Lower leg skin (tissue), 3 donors: Measurements from ENCODE around the gene SLC17A2.

ENCODE experiments used
- CTCF ChIP-seq, 3 donors: fragments of 450-650 bp; IDR thresholded peaks; one replicate each; pipeline ENCODE4 v1.5.1; 2016; ENCODE audit warnings: antibody characterized with exemption in 3 of 3, mild to moderate bottlenecking in 3 of 3, moderate library complexity in 2 of 3
- POLR2A ChIP-seq, 2 donors: fragments of 450-650 bp; IDR thresholded peaks; one replicate each; pipeline ENCODE4 v1.6.1; 2016 to 2017; ENCODE audit warnings: antibody characterized with exemption in 2 of 2, mild to moderate bottlenecking in 1 of 2, moderate library complexity in 1 of 2

GRCh38 chr6:25888626-25889025 is 41.9 kb downstream of the SLC17A2 start:
- TF ChIP-seq CTCF (IDR thresholded peaks at IDR 0.05) (no peak), POLR2A (IDR thresholded peaks at IDR 0.05) (no peak)
